Ascending aorta (tissue), 2 donors: ENCODE data around the gene CRYBG3. TPM values are rescaled to one million over a fixed set of nuclear protein-coding genes. Genes with fewer than 3 reads are reported as not detected.
"Not testable (repeated sequence)": the region's sequence is repeated elsewhere in the genome, so short reads cannot be mapped to it uniquely, and the experiment has no call there.

Source experiments
- DNase-seq, 2 donors: peaks; one replicate each; pipeline ENCODE4 v3.0.0-alpha.2; 2019; ENCODE audit warnings: low spot score in 2 of 2
- H3K27ac ChIP-seq, 2 donors: fragments of 200-600 bp; sonication (generic); one replicate each; pipeline ENCODE4 v1.5.1; 2016 to 2017; ENCODE audit warnings: mild to moderate bottlenecking in 1 of 2
- H3K27me3 ChIP-seq: fragments of 200-600 bp; sonication (generic); one replicate; pipeline ENCODE4 v1.5.1; 2017
- H3K36me3 ChIP-seq, 2 donors: fragments of 200-600 bp; sonication (generic); one replicate each; pipeline ENCODE4 v1.5.1; 2016
- H3K4me1 ChIP-seq, 2 donors: fragments of 200-600 bp; sonication (generic); one replicate each; pipeline ENCODE4 v1.5.1; 2016 to 2017; ENCODE audit warnings: mild to moderate bottlenecking in 1 of 2
- H3K4me3 ChIP-seq, 2 donors: fragments of 200-600 bp; sonication (generic); one replicate each; pipeline ENCODE4 v1.5.1; 2016 to 2017; ENCODE audit warnings: mild to moderate bottlenecking in 1 of 2
- H3K9me3 ChIP-seq, 2 donors: fragments of 200-600 bp; sonication (generic); one replicate each; pipeline ENCODE4 v1.5.1; 2016
- CTCF ChIP-seq, 3 experiments: fragments of 200-600 bp in 2 of 3; fragments of 450-650 bp in 1 of 3; sonication (generic) in 2 of 3; IDR thresholded peaks; one replicate each; pipeline ENCODE4 v1.5.1; 2016 to 2019; ENCODE audit warnings: antibody characterized with exemption in 3 of 3, mild to moderate bottlenecking in 1 of 3, moderate library complexity in 1 of 3
- intact Hi-C: fragments of 100-400 bp; cut with DNase I; formaldehyde crosslinking; loops from one replicate; pipeline ENCODE4 v1.15.1; 2023
- total RNA-seq: library from RNA; depleted of rRNA; stranded (reverse); fragments of >200 nt; gene quantifications from one replicate; pipeline ENCODE4 v1.1.0, GENCODE V29; 2016

CRYBG3 gene
- total RNA-seq, 1 donor from 2014 or later, result 13.2 TPM

- TF ChIP-seq CTCF (IDR thresholded peaks at IDR 0.05), result no peak
- Histone ChIP-seq H3K4me1 (peaks cover 0 to 3% of the 10 kb centered on the region in 2 donors), H3K4me3 (no peak overlapping the region), H3K27ac (no peak overlapping the region), H3K36me3 (no peaks in the 10 kb centered on the region), H3K9me3 (no peaks in the 10 kb centered on the region), H3K27me3 (no peaks in the 10 kb centered on the region)
- intact Hi-C loops, result loop anchor here (10.0 kb wide), 1 partner anchor 697 kb away; the partner anchor contains the start of gene CLDND1
- DNase-seq, result no peak
These were observed 6.1 kb downstream of the CRYBG3 start for GRCh38 chr3:97827741-97828471.

- no peak for DNase-seq
- Histone ChIP-seq H3K4me1 (peaks cover 0 to 3% of the 10 kb centered on the region in 2 donors), H3K27me3 (no peaks in the 10 kb centered on the region), H3K4me3 (no peak overlapping the region), H3K9me3 (no peaks in the 10 kb centered on the region), H3K27ac (no peak overlapping the region), H3K36me3 (no peaks in the 10 kb centered on the region)
- intact Hi-C loops, result loop anchor here (10.0 kb wide), 1 partner anchor 696 kb away; the partner anchor contains the start of gene CLDND1
- TF ChIP-seq CTCF (IDR thresholded peaks at IDR 0.05), result no peak
These were observed 7.4 kb downstream of the CRYBG3 start for GRCh38 chr3:97829198-97829597.

DNA sequence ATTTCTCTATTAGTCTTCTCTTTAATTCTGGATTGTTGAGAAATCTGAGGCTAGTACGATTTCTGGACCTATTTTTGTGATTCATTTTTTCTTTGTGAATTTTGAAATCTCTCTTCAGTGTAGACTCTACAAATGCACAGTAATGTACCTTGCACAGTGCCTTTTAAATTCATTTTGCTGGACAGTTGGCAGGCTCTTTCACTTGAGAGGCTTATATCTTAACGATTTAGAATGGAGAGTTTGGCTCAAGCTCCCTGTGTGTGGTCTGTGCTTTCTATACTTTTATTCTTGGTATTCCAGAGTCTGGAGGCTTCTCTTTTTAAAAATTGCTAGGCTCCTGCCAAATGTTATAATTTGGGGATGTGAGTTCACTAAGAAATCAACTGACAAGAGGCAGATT is 8.8 kb downstream of the CRYBG3 start:
- H3K27ac ChIP-seq, result no peak overlapping the region
- intact Hi-C loops, result no loop called here
- H3K4me1 ChIP-seq, result no peaks in the 10 kb centered on the region
- H3K4me3 ChIP-seq, result no peak overlapping the region
- H3K27me3 ChIP-seq, result no peaks in the 10 kb centered on the region
- DNase-seq, result no peak
- TF ChIP-seq CTCF (IDR thresholded peaks at IDR 0.05), result no peak
- no peaks in the 10 kb centered on the region for H3K9me3 ChIP-seq
- H3K36me3 ChIP-seq, result no peaks in the 10 kb centered on the region

DNA sequence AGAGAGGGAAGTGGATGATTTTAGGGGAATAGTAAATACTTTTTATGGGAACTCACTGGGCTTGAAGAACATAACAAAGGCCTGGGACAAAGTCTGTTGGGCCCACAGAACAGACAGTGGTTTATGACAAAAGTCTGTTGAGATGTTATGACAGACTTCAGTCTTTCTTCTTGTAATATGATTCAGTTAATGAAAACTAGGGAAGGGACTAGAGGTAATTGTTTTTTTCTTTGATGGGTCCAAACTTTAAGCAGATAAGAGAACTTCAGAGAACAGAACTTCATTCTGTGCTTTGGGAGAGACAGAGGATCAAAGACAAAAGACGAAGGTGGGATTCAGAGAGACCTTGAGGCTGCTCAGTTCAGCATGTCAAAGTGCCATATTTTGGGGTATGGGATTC is 9.3 kb downstream of the CRYBG3 start:
- H3K4me1 ChIP-seq, result no peaks in the 10 kb centered on the region
- DNase-seq, result no peak
- no peaks in the 10 kb centered on the region for H3K36me3 ChIP-seq
- intact Hi-C loops, result no loop called here
- H3K27me3 ChIP-seq, result no peaks in the 10 kb centered on the region
- H3K4me3 ChIP-seq, result no peak overlapping the region
- no peak for TF ChIP-seq CTCF (IDR thresholded peaks at IDR 0.05)
- H3K27ac ChIP-seq, result no peak overlapping the region
- H3K9me3 ChIP-seq, result no peaks in the 10 kb centered on the region

DNA sequence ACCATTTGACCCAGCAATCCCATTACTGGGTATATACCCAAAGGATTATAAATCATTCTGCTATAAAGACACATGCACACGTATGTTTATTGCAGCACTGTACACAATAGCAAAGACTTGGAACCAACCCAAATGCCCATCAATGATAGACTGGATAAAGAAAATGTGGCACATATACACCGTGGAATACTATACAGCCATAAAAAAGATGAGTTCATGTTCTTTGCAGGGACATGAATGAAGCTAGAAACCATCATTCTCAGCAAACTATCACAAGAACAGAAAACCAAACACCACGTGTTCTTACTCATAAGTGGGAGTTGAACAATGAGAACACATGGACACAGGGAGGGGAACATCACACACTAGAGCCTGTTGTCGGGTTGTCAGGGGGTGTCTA is 11.4 kb downstream of the CRYBG3 start:
- H3K4me1 ChIP-seq, DNase-seq, H3K4me3 ChIP-seq, H3K27ac ChIP-seq, H3K9me3 ChIP-seq, intact Hi-C loops, H3K36me3 ChIP-seq, H3K27me3 ChIP-seq: not testable (repeated sequence)

DNA sequence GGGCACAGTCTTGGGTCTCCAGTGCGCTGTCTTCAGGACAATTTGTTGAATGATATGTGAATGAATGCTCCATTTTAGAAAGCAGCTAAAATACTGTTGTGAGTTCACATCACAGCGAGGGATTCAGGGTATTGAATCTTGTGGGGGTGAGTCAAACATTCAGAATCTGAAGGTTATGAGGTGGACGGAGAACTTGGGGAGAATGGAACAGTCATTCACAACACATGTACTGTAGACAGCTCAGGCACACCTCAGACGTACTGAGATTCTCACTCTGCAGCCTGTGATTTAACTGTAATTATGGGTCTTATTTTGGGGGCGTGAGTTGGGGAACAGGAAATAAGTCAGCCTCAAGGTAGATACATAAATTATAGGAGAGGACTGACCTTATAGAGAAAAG is 13.9 kb downstream of the CRYBG3 start:
- no peak for DNase-seq
- no peak for TF ChIP-seq CTCF (IDR thresholded peaks at IDR 0.05)
- H3K27ac ChIP-seq, result no peak overlapping the region
- H3K4me1 ChIP-seq, result no peaks in the 10 kb centered on the region
- H3K4me3 ChIP-seq, result no peak overlapping the region
- intact Hi-C loops, result no loop called here
- no peaks in the 10 kb centered on the region for H3K9me3 ChIP-seq
- no peaks in the 10 kb centered on the region for H3K36me3 ChIP-seq
- no peaks in the 10 kb centered on the region for H3K27me3 ChIP-seq
